ENCODE results near the gene SPHK1. TPM values are rescaled to one million over a fixed set of nuclear protein-coding genes. Genes with fewer than 3 reads are reported as not detected.
"Not testable (repeated sequence)": the region's sequence is repeated elsewhere in the genome, so short reads cannot be mapped to it uniquely, and the experiment has no call there.

SPHK1 gene
- total RNA-seq, 1 donor from 2014 or later, result 54.5 TPM

- no peak for TF ChIP-seq CTCF (conservative IDR thresholded peaks at IDR 0.05; ENCODE audit: low read depth, low read length)
- no peak overlapping the region for H3K4me3 ChIP-seq (ENCODE audit: low read depth, low read length)
- DNase-seq (ENCODE audit: low read depth), result no peak
These were observed 38.9 kb upstream of the SPHK1 start for GRCh38 chr17:76345377-76345974.

GRCh38 chr17:76346936-76347335, 37.5 kb upstream of the SPHK1 start:
- DNase-seq (ENCODE audit: low read depth); H3K4me3 ChIP-seq (ENCODE audit: low read depth, low read length): not testable (repeated sequence)

GRCh38 chr17:76350463-76350862, 33.9 kb upstream of the SPHK1 start:
- TF ChIP-seq CTCF (conservative IDR thresholded peaks at IDR 0.05; ENCODE audit: low read depth, low read length), result no peak
- no peak overlapping the region for H3K4me3 ChIP-seq (ENCODE audit: low read depth, low read length)
- no peak for DNase-seq (ENCODE audit: low read depth)

- TF ChIP-seq CTCF (conservative IDR thresholded peaks at IDR 0.05; ENCODE audit: low read depth, low read length), result no peak
- DNase-seq (ENCODE audit: low read depth), result no peak
- H3K4me3 ChIP-seq (ENCODE audit: low read depth, low read length), result no peak overlapping the region
These were observed 32.8 kb upstream of the SPHK1 start for GRCh38 chr17:76351526-76352071.

GRCh38 chr17:76353004-76353598, 31.3 kb upstream of the SPHK1 start:
- no peak for DNase-seq (ENCODE audit: low read depth)
- peak overlapping the region; percentile 92 for H3K4me3 ChIP-seq (ENCODE audit: low read depth, low read length)
- TF ChIP-seq CTCF (conservative IDR thresholded peaks at IDR 0.05; ENCODE audit: low read depth, low read length), result no peak

- DNase-seq (ENCODE audit: low read depth), result no peak
- peak; percentile 46 for TF ChIP-seq CTCF (conservative IDR thresholded peaks at IDR 0.05; ENCODE audit: low read depth, low read length)
- H3K4me3 ChIP-seq (ENCODE audit: low read depth, low read length), result peak within 1 kb of the TSS; percentile 92
These were observed 30.7 kb upstream of the SPHK1 start, which contains the start of gene PRPSAP1 for GRCh38 chr17:76353599-76354316. Gene PRPSAP1 (minus strand): TSS chr17:76353916. CDS start chr17:76353703, 213 bp downstream.

- TF ChIP-seq CTCF (conservative IDR thresholded peaks at IDR 0.05; ENCODE audit: low read depth, low read length), result no peak
- peak overlapping the region; percentile 92 for H3K4me3 ChIP-seq (ENCODE audit: low read depth, low read length)
- DNase-seq (ENCODE audit: low read depth), result no peak
These were observed 30.1 kb upstream of the SPHK1 start for GRCh38 chr17:76354317-76354729.

All from epithelial cell of proximal tubule (primary cell).